HTERT RPE-1 (cell line): ENCODE results near the gene RPL15.

Experiments used
- in situ Hi-C: fragments of 300-500 bp; cut with MboI; formaldehyde crosslinking; loops from 4 replicates; pipeline ENCODE4 v1.14.3; 2020; ENCODE audit warnings: low sequenced_read_pairs

Gene RPL15

GRCh38 chr3:23926736-23927135, 9.8 kb downstream of the RPL15 start:
- in situ Hi-C loops: no loop called here

- in situ Hi-C loops: no loop called here
These were observed 11.6 kb downstream of the RPL15 start for GRCh38 chr3:23928524-23928923.

GRCh38 chr3:23931597-23931996, 14.7 kb downstream of the RPL15 start:
- in situ Hi-C loops: no loop called here

- in situ Hi-C loops: no loop called here
These were observed 15.6 kb downstream of the RPL15 start for GRCh38 chr3:23932571-23932970.

- in situ Hi-C loops: no loop called here
These were observed 17.3 kb downstream of the RPL15 start for GRCh38 chr3:23934253-23934652.

- in situ Hi-C loops: no loop called here
These were observed 20.4 kb downstream of the RPL15 start for GRCh38 chr3:23937296-23937695.

- in situ Hi-C loops: no loop called here
These were observed 21.8 kb downstream of the RPL15 start for GRCh38 chr3:23938688-23939087.

- in situ Hi-C loops: no loop called here
These were observed 23.8 kb downstream of the RPL15 start for GRCh38 chr3:23940775-23941174.

- in situ Hi-C loops: no loop called here
These were observed 24.5 kb downstream of the RPL15 start for GRCh38 chr3:23941440-23941839.

GRCh38 chr3:23942546-23942945, 25.6 kb downstream of the RPL15 start:
- in situ Hi-C loops: no loop called here

- in situ Hi-C loops: no loop called here
These were observed 27.3 kb downstream of the RPL15 start for GRCh38 chr3:23944007-23944783.

GRCh38 chr3:23944861-23945662, 28.1 kb downstream of the RPL15 start, which contains the start of gene NR1D2:
Gene NR1D2 (plus strand): TSS chr3:23945286. CDS start chr3:23945579, 293 bp downstream.
- in situ Hi-C loops: no loop called here

GRCh38 chr3:23945663-23945912, 28.7 kb downstream of the RPL15 start:
- in situ Hi-C loops: no loop called here

- in situ Hi-C loops: no loop called here
These were observed 29.2 kb downstream of the RPL15 start for GRCh38 chr3:23945913-23946687.

- in situ Hi-C loops: no loop called here
These were observed 31.8 kb downstream of the RPL15 start for GRCh38 chr3:23948761-23949160.

- in situ Hi-C loops: no loop called here
These were observed 32.9 kb downstream of the RPL15 start for GRCh38 chr3:23949784-23950183.

GRCh38 chr3:23950293-23950692, 33.4 kb downstream of the RPL15 start:
- in situ Hi-C loops: no loop called here

- in situ Hi-C loops: no loop called here
These were observed 35.7 kb downstream of the RPL15 start for GRCh38 chr3:23952646-23953045.

- in situ Hi-C loops: no loop called here
These were observed 36.6 kb downstream of the RPL15 start for GRCh38 chr3:23953523-23953922.

GRCh38 chr3:23954144-23954543, 37.2 kb downstream of the RPL15 start:
- in situ Hi-C loops: no loop called here

- in situ Hi-C loops: no loop called here
These were observed 39.8 kb downstream of the RPL15 start for GRCh38 chr3:23956701-23957100.
